GM12878 (cell line): ENCODE results near the gene PAPSS2. TPM values are rescaled to one million over a fixed set of nuclear protein-coding genes. Genes with fewer than 3 reads are reported as not detected.
"Not testable (repeated sequence)": the region's sequence is repeated elsewhere in the genome, so short reads cannot be mapped to it uniquely, and the experiment has no call there.

Experiments
- ATAC-seq: fragments of 200-7000 bp; cut with Tn5 transposase; 3 replicates; pipeline ENCODE4 v1.9.1; 2020; ENCODE audit warnings: mild to moderate bottlenecking, moderate library complexity
- Bru-seq: library from RNA; stranded (reverse); fragments of 400-500 nt; gene quantifications from one replicate; lab custom pipeline; 2021; lab: Mats Ljungman, UMichigan
- BruChase-seq, 2 experiments: library from RNA; stranded (reverse); fragments of 400-500 nt; gene quantifications; one replicate each; lab custom pipeline; 2021; lab: Mats Ljungman, UMichigan
- BruUV-seq: library from RNA; stranded (reverse); fragments of 400-500 nt; replicated peaks from 2 replicates; lab custom pipeline; 2021; lab: Mats Ljungman, UMichigan
- CTCF ChIA-PET: fragments of 300-600 bp; sonication (Branson Sonifier 250); formaldehyde crosslinking; extraction: SDS; loops from one replicate; lab custom pipeline; 2021; ENCODE audit warnings: inconsistent platforms; lab: Yijun Ruan, JAX
- POLR2A ChIA-PET: fragments of 350-600 bp; formaldehyde crosslinking; extraction: SDS; loops from one replicate; lab custom pipeline; 2021; ENCODE audit warnings: inconsistent platforms; lab: Charles Lee
- RAD21 ChIA-PET: fragments of 300-600 bp; sonication (Branson Sonifier 250); formaldehyde crosslinking; loops from one replicate; lab custom pipeline; 2023; ENCODE audit warnings: antibody characterized with exemption; ENCODE audit not compliant: unreplicated experiment; lab: Charles Lee
- SMC1A ChIA-PET: fragments of 300-600 bp; sonication (Branson Sonifier 250); formaldehyde crosslinking; loops from one replicate; lab custom pipeline; 2023; ENCODE audit not compliant: unreplicated experiment, uncharacterized antibody; lab: Charles Lee
- DNase-seq: peaks from one replicate; pipeline ENCODE4 v3.0.0-alpha.2; 2011; ENCODE audit warnings: low read depth, low spot score
- FAIRE-seq: peaks from 3 replicates; lab custom pipeline; 2011; peaks lifted over from hg19 to GRCh38; lab: Jason Lieb, UNC
- H2AFZ ChIP-seq: 2 replicates; pipeline ENCODE4 v1.6.0; 2011; ENCODE audit warnings: low read depth, low read length, control low read depth; ENCODE audit not compliant: control insufficient read depth
- H3K27ac ChIP-seq: 2 replicates; pipeline ENCODE4 v1.5.1; 2011; ENCODE audit warnings: control low read depth; ENCODE audit not compliant: control insufficient read depth, insufficient read depth
- H3K27me3 ChIP-seq, 2 experiments: replicated peaks in 1 of 2; 2 replicates each; pipeline versions ENCODE4 v1.6.0 to v1.6.1; 2011; ENCODE audit warnings: low read length in 1 of 2; ENCODE audit not compliant: control insufficient read depth in 2 of 2, insufficient read depth in 2 of 2
- H3K36me3 ChIP-seq, 2 experiments: 2 replicates each; pipeline ENCODE4 v1.5.1; 2011; ENCODE audit warnings: low read length in 1 of 2; ENCODE audit not compliant: control insufficient read depth in 2 of 2, insufficient read depth in 2 of 2
- H3K4me1 ChIP-seq: 2 replicates; pipeline ENCODE4 v1.6.1; 2011; ENCODE audit warnings: mild to moderate bottlenecking, low read length, moderate library complexity, mixed read lengths; ENCODE audit not compliant: control insufficient read depth, insufficient read depth
- H3K4me2 ChIP-seq: 2 replicates; pipeline ENCODE4 v1.6.0; 2011; ENCODE audit warnings: control low read depth; ENCODE audit not compliant: control insufficient read depth, insufficient read depth
- H3K4me3 ChIP-seq: fragments of 200-600 bp; sonication (generic); 2 replicates; pipeline ENCODE4 v1.5.1; 2016
- H3K79me2 ChIP-seq: 2 replicates; pipeline ENCODE4 v1.6.0; 2011; ENCODE audit warnings: low read length; ENCODE audit not compliant: control insufficient read depth, insufficient read depth
- H3K9ac ChIP-seq: 2 replicates; pipeline ENCODE4 v1.8.0; 2011; ENCODE audit warnings: low read length, control low read depth, mixed read lengths; ENCODE audit not compliant: control insufficient read depth, insufficient read depth
- H3K9me3 ChIP-seq: replicated peaks from 3 replicates; pipeline ENCODE4 v1.5.1; 2011; ENCODE audit warnings: mild to moderate bottlenecking, low read length; ENCODE audit not compliant: control insufficient read depth, insufficient read depth
- H4K20me1 ChIP-seq: 2 replicates; pipeline ENCODE4 v1.6.0; 2011; ENCODE audit not compliant: control insufficient read depth, insufficient read depth
- BHLHE40 ChIP-seq, 2 experiments: fragments of 450-650 bp in 1 of 2; IDR thresholded peaks; 2 replicates each; pipeline ENCODE4 v1.6.1; 2011 to 2017; ENCODE audit warnings: low read depth in 2 of 2, borderline replicate concordance in 1 of 2, improper control_type of control experiment in 1 of 2, low read length in 1 of 2, mild to moderate bottlenecking in 1 of 2
- BRCA1 ChIP-seq: IDR thresholded peaks from 2 replicates; pipeline ENCODE4 v1.6.1; 2011; ENCODE audit warnings: low read depth, low read length, improper control_type of control experiment
- E2F4 ChIP-seq: IDR thresholded peaks from 2 replicates; pipeline ENCODE4 v1.6.1; 2012; ENCODE audit warnings: low read depth, low read length, improper control_type of control experiment
- IKZF1 ChIP-seq: fragments of 450-650 bp; conservative IDR thresholded peaks from 2 replicates; pipeline ENCODE4 v1.6.1; 2017; ENCODE audit warnings: antibody characterized with exemption, mild to moderate bottlenecking
- POLR2A ChIP-seq: IDR thresholded peaks from 2 replicates; pipeline ENCODE4 v1.6.1; 2011; ENCODE audit warnings: low read depth, mild to moderate bottlenecking, low read length
- SUZ12 ChIP-seq: fragments of 200-600 bp; sonication (generic); IDR thresholded peaks from one replicate; pipeline ENCODE4 v1.6.1; 2018; ENCODE audit warnings: antibody characterized with exemption, mild to moderate bottlenecking; ENCODE audit not compliant: unreplicated experiment
- WGBS: methylation state at CpG from one replicate; pipeline ENCODE4 v1.1.6; 2016; ENCODE audit warnings: low lambda C conversion rate; ENCODE audit not compliant: insufficient replicate concordance, insufficient coverage; ENCODE audit errors: missing lambda C conversion rate; 5-methylcytosine and 5-hydroxymethylcytosine counted together
- in situ Hi-C: fragments of 300-500 bp; cut with MboI; formaldehyde crosslinking; loops from 9 replicates; pipeline ENCODE4 v1.14.3; 2018; ENCODE audit warnings: mixed read lengths
- intact Hi-C: fragments of 100-400 bp; cut with micrococcal nuclease; formaldehyde crosslinking; loops from one replicate; pipeline ENCODE4 v1.14.2; 2022; ENCODE audit not compliant: unreplicated experiment
- long read RNA-seq, 2 experiments: library from polyadenylated mRNA; unstranded; transcript quantifications; one replicate each; pipeline ENCODE4 v2.0.0, GENCODE V29; 2019 to 2020
- polyA minus RNA-seq, 3 experiments: library from RNA; depleted of rRNA, polyadenylated mRNA; stranded (reverse); fragments of >200 nt; gene quantifications; 2 replicates each; pipeline ENCODE4 v1.2.3, GENCODE V29; 2011
- polyA plus RNA-seq, 11 experiments: library from polyadenylated mRNA; depleted of rRNA in 4 of 11; unstranded in 6 of 11; stranded (reverse) in 5 of 11; fragments of >200 nt; fragmentation: Nextera tagmentation in 4 of 11; fragmentation: Illumina TruSeq in 1 of 11; extraction: Ambion mirVana in 4 of 11; extraction: Trizol in 1 of 11; gene quantifications; 1 replicate in 1 of 11; 2 replicates in 10 of 11; pipeline versions ENCODE4 v1.2.1 to v1.2.3, GENCODE V29; 2011 to 2016; ENCODE audit warnings: inconsistent platforms in 2 of 11, missing spikeins in 2 of 11, low read depth in 1 of 11
- total RNA-seq, 4 experiments: library from RNA; depleted of rRNA in 3 of 4; stranded (reverse); fragments of >200 nt in 3 of 4; fragmentation: Illumina TruSeq in 1 of 4; extraction: Trizol in 1 of 4; gene quantifications; 2 replicates each; pipeline versions ENCODE4 v1.2.1 to v1.2.3, GENCODE V29; 2013 to 2021

PAPSS2 gene
- total RNA-seq (2013; cell fraction: nucleolus; rRNA removed): 0.47 and 0.77 TPM in 2 replicates
- total RNA-seq (2014; rRNA removed) (0.34 and 2.0 TPM in 2 replicates), total RNA-seq (2014; rRNA removed; fragmentation: Illumina TruSeq; extraction: Trizol) (0.37 and 0.40 TPM in 2 replicates), total RNA-seq (2021) (2.1 and 2.2 TPM in 2 replicates), polyA plus RNA-seq (2011; rRNA removed) (0.07 and 0.15 TPM in 2 replicates), polyA plus RNA-seq (2014; fragmentation: Illumina TruSeq; extraction: Trizol) (0.57 and 0.74 TPM in 2 replicates), polyA plus RNA-seq (2014; fragmentation: Nextera tagmentation; extraction: Ambion mirVana) (under 1 TPM; 0.29 to 0.31 TPM), polyA plus RNA-seq (2014; rRNA removed) (0.24 and 0.32 TPM in 2 replicates), polyA plus RNA-seq (2016; fragmentation: Nextera tagmentation; extraction: Ambion mirVana) (1 to 10 TPM; 1.2 to 1.5 TPM), polyA minus RNA-seq (2011; rRNA and poly(A)+ RNA removed) (not detected in 2 replicates), Bru-seq, nascent RNA (percentile 21 among the genes with signal in this experiment), BruChase-seq, experiment 1, labeled RNA remaining after a 6-hour chase (percentile 15 among the genes with signal in this experiment), BruChase-seq, experiment 2, labeled RNA remaining after a 2-hour chase (percentile 13 among the genes with signal in this experiment)
- polyA plus RNA-seq (2011; ENCODE audit: low read depth): 0.43 TPM
- 0.02 and 0.03 TPM in 2 replicates for polyA plus RNA-seq (2011; cell fraction: cytosol; rRNA removed)
- polyA plus RNA-seq (2011; cell fraction: nucleus; rRNA removed): 0.03 TPM in 1 of 2 replicates, not detected in the other
- 0.39 and 0.52 TPM in 2 replicates for polyA plus RNA-seq (2012)
- polyA minus RNA-seq (2011; cell fraction: cytosol; rRNA and poly(A)+ RNA removed): not detected in 2 replicates
- not detected in 2 replicates for polyA minus RNA-seq (2011; cell fraction: nucleus; rRNA and poly(A)+ RNA removed)
- long read RNA-seq, experiment 1: 0 reads
- long read RNA-seq, experiment 2, partial matches to known transcripts: 0 of 1 reads
- long read RNA-seq, experiment 2, other reads (novel, unspliced or antisense): 1 of 1 reads

GRCh38 chr10:87659571-87660483, at the start of gene PAPSS2:
TSS of gene PAPSS2 (plus strand) at chr10:87659878. CDS start at chr10:87659982, 104 bp downstream.
- no peaks in the 10 kb centered on the region for H3K36me3 ChIP-seq
- 2% methylated on average over 51 of the region's 82 CpGs for WGBS
- no peaks in the 10 kb centered on the region for H3K79me2 ChIP-seq
- H3K4me1 ChIP-seq: no peaks in the 10 kb centered on the region; the same call in 1 of the 2 replicates
- ChIA-PET RAD21 (no interaction called here), POLR2A (no interaction called here), CTCF (no interaction called here), SMC1A (no interaction called here)
- peak; percentile 65 for ATAC-seq
- peak within 1 kb of the TSS; percentile 96 for H3K4me2 ChIP-seq
- no peak within 1 kb of the TSS for H3K27ac ChIP-seq
- peak within 1 kb of the TSS; percentile 74 for H3K4me3 ChIP-seq
- peaks cover 3 to 4% of the 10 kb centered on the region in 2 experiments for H3K27me3 ChIP-seq
- no peaks in the 10 kb centered on the region for H4K20me1 ChIP-seq
- no peak for FAIRE-seq
- peak within 1 kb of the TSS; percentile 76 for H2AFZ ChIP-seq
- H3K9me3 ChIP-seq: no peaks in the 10 kb centered on the region
- intact Hi-C loops (no loop called here), in situ Hi-C loops (loop anchor here (5.0 kb wide), 1 partner anchor 72 kb away; no protein-coding TSS in a partner anchor)
- H3K9ac ChIP-seq: peak within 1 kb of the TSS; percentile 34; the same call in 1 of the 2 replicates
- no peak for TF ChIP-seq E2F4
- TF ChIP-seq BHLHE40 (IDR thresholded peaks at IDR 0.05; ENCODE audit: borderline replicate concordance in 1 of 2, low read depth in 2 of 2, low read length in 1 of 2): no peak
- TF ChIP-seq SUZ12: peak; percentile 83
- TF ChIP-seq BRCA1: no peak
- TF ChIP-seq IKZF1: peak; percentile 38
- 0 out of 2 replicates have a peak, but pooled peaks have one; percentile 22 for TF ChIP-seq POLR2A
- DNase-seq: no peak
- no TSS peak for BruUV-seq

- H3K4me2 ChIP-seq, H3K27me3 ChIP-seq, H3K9ac ChIP-seq, FAIRE-seq, SMC1A ChIA-PET, DNase-seq, H3K36me3 ChIP-seq, ATAC-seq, BruUV-seq, H2AFZ ChIP-seq, H4K20me1 ChIP-seq, H3K27ac ChIP-seq, in situ Hi-C loops, RAD21 ChIA-PET, H3K9me3 ChIP-seq, POLR2A ChIA-PET, H3K4me3 ChIP-seq, H3K4me1 ChIP-seq, intact Hi-C loops, H3K79me2 ChIP-seq: not testable (repeated sequence)
- 37% methylated on average over 2 of the region's 2 CpGs for WGBS
- CTCF ChIA-PET: interaction anchor here (0.7 kb wide), 1 partner anchor 1223 kb away, joined by 4 read pairs; no protein-coding TSS in a partner anchor
These were observed 48.3 kb upstream of the PAPSS2 start for GRCh38 chr10:87611341-87611740.
